ENCODE data around the gene KLHL25.
"Not testable (repeated sequence)": the region's sequence is repeated elsewhere in the genome, so short reads cannot be mapped to it uniquely, and the experiment has no call there.

Gene KLHL25

DNA sequence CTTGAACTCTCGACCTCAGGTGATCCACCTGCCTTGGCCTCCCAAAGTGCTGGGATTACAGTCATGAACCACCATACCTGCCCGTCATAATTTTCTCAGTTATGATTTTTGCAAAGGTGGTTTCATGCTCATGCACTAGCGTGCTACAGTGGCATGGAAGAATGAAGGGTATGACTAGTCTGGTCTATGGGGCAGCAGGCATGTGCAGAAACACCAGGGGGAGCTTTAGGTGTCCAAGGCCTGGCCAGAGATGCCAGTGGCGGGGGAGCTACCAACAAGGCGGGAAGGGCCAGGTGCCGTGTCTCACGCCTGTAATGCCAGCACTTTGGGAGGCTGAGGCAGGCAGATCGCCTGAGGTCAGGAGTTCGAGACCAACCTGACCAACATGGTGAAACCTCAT lies 7.9 kb upstream of the KLHL25 start:
- DNase-seq, result not testable (repeated sequence)

DNA sequence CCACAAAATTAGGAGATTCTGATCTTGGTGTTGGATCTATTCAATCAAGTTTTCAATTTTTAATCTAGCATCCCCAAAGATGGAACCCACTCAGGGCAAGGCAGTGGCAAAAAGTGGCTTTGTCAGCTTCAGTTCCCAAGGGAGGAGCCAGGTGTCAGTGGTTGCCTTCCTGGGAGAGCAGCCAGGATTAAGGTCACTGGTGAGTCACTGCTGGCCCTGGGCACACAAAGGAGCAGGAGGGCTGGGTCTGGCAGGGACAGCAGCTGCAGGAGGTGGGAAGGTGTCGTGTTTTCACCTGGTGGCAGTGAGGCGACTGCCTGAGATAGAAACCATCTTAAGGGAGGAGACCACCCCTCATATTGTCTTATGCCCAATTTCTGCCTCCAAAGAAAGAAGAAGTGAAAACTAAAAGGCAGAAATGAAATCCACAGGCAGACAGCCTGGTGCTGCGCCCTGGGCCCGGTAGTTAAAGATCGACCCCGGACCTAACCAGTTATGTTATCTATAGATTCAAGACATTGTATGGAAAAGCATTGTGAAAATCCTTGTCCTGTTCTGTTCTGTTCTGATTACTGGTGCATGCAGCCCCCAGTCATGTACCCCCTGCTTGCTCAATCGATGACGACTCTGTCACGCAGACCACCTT lies 5.9 kb upstream of the KLHL25 start:
- peak in 1 of 2 experiments; percentile 32 for DNase-seq

DNA sequence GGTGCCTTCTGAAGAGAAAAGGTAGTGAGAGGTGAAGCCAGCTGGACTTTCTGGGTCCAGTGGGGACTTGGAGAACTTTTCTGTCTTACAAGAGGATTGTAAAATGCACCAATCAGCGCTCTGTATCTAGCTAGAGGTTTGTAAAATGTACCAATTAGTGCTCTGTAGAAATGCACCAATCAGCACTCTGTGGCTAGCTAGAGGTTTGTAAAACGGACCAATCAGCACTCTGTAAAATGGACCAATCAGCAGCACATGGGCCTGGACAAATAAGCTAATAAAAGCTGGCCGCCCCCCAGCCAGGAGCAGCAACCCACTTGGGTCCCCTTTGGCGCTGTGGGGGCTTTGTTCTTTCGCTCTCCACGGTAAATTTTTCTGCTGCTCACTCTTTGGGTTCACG lies 1.6 kb upstream of the KLHL25 start:
- DNase-seq, result not testable (repeated sequence)

DNA sequence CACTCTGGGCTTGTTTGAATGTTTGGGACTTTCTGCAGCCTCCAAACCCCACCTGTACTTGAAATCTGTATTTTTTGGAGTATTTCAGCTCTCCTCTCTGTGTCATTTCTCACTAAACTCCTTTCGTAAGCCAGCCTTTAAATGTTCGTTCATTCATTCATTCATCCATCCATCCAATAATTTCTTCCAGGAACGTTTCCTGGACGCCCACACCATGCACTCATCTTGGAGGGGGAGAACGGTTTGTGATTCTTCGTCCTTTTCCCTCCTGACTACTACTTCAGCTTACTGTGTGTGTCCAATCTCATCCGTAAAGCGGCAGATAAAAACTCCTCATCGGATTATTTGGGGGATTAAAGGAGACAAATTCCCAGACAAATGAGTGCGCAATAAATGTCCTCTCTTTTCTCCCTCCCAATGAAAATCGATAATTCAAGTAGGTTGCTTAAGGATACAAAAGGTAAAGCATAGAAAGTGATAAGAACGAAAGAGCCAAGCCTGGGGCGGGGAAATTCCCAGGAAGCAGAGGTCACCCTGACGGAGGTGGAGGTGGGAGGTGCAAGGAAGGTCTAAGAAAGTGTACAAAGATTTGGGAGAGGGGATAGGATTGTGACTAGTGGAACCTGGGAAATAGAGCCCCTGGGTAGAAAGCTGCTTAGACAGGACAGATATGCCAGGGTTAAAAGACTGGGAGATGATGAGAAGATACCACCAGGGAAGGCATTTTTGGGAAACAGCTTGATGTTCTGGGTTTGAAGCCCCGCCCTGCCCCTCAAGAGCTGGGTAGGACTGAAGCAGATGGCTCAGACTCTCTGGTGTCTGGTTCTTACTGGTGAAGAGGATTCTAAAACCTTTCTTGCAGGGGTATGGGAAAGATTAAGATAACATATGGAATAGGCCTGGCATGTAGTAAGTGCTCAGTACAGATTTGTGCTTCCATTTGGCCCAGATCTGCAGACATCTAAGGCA lies 896 bp upstream of the KLHL25 start:
- DNase-seq, result no peak

DNA sequence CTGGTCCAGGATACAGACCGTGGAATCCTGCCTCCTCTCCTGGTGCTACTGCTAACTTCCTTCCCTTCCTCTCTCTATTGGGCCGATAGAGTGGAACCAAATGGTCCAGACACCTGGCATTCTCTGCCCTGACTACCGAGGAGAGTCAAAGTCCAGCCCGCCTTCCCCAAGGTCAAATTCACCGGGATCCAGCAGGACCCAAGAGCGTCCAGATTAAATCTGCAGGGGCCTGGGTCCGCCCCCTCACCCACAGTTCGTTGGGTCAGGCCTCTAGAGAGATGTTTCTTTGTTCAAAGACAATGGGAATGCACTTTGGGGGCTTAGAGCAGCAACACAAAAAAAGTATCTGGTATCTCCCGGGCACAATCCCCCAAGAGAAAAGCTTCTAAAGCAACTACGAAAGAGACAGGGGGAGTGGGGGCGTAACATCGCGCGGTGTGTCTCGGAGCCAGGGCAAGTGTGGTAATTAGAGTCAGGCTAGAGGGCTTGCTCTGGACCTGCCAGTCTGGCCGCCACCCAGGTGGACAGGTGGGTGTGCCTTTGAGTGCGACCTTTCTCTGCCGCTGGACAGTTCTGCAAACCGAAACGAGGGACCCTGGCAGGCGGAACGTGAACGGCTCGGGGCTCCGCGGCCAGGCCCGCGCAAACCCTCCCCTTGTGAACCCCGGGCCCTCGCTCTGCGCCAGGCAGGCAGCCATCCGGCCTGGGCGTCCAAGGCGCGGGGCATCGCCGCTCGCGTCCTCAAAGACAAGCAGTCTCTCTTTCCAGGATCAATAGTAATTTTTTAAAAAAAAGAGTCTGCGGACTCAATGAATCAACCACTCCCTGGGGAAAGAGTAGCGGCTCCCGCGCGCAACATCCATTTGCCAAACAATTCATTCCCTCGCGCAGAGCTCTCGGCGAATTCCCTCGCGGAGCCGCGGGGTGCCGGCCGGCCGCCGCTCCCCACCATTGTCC lies 806 bp downstream of the KLHL25 start:
- DNase-seq, result no peak

DNA sequence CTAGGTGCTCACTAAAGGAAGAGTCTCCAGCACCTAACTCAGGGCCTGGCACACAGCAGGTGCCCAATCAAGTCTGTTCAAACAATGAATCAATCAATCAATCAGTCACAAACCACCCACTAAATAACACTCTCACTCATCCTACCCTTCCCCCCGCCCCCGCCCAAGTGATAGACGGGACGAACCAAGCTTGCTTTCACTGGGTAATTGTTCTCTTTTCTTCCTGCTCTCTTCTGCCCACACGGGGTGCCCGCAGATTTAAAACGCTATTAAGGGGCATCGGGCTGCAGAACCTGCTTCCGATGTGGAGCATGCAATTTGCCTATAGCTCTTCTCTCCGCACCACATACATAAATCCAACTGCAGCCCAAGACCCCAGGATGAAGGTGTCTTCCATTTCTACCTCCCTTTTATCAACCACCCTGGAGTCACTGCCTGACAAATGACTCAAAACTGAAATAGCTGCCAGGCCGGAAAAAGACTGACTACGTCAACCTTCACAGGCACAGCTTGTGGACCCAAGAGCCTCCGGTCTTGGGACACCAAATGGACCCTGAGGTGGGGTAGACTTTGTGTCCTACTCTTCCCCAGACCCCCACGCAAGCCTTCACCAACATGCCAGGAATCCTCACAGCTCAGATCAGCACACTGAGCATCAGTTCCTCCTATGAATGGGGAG lies 1.7 kb downstream of the KLHL25 start:
- no peak for DNase-seq

DNA sequence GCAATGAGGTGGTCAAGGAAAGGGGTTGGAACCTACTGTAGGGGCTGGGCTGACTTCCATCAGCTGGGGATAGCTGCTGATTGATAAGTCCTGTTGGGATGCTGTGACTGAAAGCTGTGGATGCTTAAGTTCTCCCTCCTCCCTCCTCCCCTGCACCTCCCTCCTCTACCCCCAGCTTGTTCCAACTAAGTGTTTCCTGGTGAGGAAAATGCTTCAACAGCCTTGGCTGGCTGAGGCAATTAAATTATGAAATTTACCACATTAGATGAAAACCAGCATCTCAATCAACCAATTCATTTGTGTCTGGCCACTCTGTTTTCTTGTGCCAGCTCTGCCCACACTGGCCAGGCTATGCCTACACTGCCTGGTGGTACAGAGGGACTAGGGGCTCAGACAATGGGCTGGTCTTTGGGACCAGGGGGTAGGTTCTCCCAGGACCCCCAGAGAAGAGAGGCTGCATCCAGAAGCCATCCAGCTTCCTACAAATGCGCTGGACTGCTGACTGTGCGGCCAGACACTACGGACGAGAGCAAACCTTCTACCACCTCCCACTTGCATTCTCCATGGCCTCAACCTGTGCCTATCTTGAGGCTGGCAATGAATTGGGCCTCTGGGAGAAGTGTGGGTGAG lies 2.5 kb downstream of the KLHL25 start:
- no peak for DNase-seq

DNA sequence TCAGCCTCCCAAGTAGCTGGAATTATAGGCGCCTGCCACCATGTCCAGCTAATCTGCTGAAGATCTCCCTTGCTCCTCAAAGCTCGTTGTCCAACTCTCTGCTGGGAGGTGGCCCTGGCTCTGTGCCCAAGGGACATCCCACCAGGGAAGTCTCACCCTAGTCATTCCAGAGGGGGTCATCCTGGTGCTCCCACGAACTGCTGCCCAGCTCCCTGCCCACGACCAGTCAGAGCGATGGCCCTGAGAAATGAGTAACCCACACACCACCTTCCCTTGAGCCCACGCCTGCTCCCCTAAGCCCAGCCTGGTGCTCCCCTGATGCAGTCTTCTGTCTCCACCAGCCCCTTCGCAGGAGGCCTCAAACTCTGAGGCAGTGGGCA lies 5.2 kb downstream of the KLHL25 start:
- DNase-seq, result no peak

DNA sequence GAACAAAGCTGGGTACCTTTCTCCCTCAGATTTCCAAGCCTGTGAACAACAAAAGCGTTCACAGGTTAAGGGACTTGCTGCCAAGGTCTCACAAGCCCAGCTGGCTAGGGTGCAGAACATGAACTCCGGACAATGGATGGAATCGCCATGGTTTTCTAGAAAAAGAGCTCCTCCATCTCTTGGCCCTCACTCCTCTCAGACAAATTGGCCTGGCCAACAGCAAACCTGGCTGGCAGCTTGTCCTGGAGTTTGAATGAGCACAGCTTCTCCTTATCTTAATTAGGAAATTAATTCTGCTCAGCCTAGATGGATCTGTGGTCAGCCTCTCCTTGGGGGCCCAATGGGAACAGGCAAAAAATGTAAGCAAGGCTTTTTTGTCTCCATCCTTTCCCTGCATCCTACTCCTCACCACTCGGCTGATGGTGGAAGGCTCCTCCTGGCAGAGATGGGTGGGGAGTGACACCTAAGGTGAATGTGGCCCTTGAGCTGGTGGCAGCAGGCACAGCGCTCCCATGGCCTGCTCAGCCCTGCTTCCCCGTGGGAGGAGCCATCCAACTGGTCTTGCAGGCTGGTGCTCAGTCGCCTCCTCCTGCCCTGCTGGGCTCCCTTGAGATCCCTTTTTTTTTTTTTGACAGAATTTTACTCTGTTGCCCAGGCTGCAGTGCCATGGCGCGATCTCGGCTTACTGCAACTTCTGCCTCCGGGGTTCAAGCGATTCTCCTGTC lies 5.8 kb downstream of the KLHL25 start:
- DNase-seq, result no peak

DNA sequence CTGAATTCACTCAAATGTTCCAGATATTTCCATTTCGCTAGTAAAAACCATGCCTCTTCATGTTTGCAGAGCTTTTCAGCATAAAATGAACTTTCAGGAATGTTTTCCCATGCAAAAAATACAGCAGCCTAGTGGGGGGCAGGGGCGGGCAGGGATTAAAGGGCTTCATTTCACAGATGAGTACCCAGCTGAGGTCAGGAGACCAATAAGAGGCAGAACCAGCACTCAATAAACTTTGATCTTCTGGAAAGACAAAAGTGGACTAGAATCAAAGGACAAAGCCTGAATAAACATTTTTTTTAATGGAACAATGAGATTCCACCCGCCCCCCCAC lies 8.0 kb downstream of the KLHL25 start:
- no peak for DNase-seq

DNA sequence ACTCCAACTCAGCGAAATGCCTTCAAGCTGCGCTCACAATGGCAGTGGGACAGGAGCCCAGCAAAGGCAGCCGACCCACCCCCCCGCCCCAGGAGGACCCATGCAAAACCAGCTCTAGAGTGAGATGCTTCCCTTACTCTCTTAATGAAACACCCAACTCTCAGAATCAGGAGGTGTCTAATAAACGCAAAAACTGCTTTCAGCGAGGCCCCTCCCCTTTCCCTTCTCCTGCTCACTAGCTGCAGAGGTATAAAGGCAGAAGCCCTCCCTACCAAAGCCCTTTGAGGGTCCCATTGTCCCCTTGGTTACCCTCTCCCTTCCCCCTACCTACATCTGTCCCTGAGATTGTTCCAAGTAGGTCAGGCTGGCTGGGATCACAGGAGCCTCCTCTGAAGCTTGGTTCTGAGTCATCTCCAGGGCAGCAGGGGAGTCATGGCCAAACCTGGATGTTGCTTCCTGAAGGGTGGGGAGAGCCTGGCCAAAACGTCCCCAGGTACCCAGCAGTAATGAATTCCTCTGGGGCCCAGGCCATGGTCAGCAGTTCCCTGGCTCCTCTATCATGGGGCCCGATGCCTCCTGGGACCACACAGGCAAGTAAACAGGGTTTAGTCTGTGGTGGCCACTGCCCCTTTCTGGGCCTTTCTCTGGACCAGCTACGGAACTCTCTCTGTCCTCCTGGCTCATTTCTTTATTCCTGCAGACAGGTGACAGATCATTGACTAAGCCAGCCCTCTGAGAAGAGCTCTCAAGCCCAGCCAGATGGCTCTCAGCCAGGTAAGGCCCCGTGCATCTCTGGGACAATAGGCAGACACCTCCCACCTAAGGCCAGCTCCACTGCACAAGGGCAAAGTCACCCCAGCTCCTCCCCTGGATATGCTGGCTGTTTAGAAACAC lies 8.6 kb downstream of the KLHL25 start:
- DNase-seq, result no peak

DNA sequence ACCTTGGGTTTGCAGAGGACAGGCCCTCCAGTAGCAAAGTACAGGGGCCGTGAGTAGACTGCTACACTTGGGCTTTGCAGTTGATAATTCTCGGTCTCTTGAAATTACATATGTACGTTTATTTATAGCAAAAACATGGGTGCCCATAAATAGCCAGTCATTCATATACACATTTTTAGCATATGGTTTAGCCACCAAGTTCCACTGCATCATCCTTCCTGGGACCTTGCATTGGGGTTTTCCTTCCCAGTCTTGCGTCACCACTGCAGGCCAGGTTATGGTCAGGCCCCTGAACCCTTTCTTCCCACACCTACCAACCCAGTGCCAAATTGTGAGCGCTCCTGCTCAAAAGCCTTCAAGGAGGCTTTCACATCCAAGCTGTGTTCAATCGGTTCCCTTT lies 12.7 kb downstream of the KLHL25 start:
- no peak for DNase-seq

DNA sequence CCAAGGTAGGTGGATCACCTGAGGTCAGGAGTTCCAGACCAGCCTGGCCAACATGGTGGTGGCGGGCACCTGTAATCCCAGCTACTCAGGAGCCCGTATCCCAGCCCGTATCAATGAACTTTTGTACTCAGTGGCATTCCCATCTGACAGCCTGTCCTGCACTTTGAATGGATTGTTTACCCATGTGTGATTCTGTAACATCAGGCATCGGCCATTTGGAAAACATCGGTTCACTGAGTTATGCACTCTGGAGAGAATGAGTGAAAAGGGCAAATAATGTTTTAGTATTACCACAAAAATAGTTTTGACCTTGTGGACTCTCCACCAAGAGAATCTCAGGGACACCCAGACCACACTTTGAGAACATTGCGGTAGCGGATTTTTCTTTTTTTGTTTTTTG lies 13.6 kb downstream of the KLHL25 start:
- DNase-seq, result no peak

DNA sequence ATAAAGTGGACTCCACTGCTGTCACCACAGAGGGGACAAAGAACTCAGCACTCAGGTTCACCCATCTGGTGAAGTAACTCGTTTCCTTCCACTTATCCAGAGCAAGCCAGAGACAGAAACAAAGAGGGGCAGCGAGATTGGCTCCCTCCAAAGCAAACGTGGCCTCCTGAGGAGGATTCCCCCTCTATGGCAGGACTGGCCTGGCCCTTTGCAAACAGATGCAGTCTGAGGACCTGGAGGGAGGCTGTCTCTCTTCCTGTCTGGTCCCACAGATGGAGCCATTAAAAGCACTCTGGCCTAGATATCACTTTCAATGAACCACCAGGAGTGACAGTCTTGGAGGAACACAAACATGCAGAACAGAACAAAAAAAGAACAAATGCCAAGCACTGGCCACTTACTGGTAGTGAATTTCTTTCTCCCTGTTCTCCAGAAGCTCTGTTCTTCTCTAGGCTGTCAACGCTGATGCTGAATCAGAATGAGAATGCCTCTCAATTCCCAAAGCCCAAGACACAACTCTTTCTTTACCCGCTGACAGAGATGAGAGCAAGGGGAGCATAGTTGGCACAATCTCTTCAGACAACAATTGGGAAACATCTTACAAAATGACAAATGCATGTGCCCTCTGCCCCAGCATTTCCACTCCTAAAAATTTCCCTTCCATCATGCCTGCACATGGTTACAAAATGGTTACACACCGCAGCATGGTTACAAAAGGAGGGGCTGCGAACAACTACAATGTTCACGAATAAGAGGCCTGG lies 14.3 kb downstream of the KLHL25 start:
- no peak for DNase-seq

DNA sequence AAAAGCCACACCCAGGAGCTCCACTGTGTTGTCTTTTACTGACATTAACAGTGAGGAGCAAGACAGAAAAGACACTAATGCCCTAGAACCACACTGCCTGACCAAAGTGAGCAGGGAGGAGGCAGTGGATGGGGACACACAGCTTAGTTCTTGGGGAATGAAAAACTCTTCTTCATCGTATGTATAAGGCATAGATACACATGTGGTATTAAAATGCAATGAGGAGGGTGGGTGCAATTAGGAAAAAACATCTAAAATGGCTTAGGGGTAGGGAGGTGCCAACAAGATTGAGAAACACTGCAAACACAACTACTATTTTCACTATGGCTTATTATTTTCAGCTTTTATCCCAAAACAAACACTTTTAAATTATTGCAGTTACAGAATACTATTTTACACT lies 15.5 kb downstream of the KLHL25 start:
- DNase-seq, result no peak

DNA sequence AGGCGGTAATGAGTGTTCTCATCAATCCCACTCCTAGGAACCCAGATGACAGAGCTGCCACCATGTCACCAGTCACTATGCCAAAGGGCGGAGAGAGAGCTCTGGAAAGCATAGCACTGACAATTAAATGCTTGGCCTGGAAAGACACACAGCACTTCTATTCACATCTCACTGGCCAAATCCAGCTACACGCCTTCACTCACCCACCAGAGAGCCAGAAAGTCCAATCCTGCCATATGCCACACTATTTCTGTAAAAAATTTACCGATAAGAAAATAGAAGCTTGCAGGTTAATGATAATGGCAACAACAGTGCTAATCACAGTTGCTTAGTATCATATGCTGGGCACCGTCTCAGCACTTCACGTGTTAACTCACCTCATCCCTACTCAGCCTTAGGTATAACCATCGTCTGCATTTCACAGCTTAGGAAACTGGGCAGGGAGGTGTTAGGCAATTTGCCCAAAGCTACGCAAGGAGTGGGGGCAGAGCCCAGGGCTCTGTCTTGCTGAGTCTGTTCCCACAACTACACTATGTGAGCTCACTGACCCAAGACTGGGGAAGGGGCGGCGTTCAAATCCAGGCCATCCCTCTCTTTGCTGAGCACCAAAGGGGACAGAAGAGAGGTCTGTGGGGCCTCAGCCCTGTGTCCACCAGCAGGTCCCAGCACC lies 16.5 kb downstream of the KLHL25 start:
- DNase-seq, result no peak

DNA sequence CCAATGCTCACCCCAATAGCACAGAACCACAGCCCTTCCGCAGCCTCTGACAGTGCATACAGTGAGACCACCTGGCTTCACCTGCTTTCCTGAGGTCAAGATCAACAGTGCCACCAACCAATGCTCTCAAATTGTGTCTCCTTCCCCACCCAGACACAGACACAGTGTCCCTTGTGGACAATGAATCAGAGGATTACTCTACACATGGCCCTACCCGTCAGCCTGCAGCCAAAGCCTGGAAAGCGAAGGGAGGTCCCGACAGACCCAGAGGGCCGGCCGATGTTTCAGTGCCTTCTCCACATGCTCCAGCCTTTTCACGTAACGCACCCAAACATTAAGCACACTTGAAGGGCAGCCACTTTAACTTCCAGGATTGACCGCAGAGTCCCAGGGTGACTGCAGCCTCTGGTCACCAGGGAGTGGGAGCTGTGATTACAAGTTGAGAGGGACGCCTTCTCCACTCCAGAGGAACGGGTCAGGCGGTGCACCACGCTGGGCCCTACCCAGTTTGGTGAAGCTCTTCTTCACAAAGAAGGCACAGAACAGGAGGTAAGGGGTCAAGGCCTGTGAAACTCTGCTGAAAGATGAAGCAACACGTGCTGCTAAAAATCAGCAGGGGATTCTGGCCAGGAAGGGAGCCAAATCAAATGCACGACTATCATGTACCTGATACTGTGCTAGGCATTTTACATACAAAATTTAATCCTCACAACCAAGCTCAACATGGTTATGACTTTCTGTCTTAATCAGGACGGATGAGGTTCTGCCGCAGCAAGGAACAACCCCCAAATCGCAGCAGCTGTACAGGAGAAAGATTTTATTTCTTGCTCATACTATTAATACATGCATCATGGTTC lies 17.2 kb downstream of the KLHL25 start:
- DNase-seq, result no peak

DNA sequence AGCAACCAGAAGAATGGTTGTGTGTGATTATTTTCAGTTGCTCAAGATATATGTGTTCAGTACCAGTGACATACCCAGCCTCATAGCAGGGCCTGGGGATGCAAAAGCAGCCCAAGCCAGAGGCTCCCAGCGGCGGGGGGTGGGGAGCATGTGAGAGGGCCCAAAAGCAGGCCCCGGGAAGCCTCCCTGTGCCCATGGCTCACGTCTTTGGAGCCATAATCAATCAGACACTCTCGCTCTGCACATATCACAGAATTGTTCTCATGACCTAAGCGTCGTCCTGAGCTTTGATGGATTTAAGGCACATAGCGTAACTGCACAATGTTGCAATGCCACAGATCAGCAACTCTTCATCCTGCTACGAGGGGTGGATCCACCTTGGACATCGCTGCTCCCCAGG lies 20.8 kb downstream of the KLHL25 start:
- DNase-seq, result no peak

All from NCI-H1930 (cell line).